Small intestine (tissue), 7 donors: Measurements from ENCODE around the gene CHCHD10. TPM values are rescaled to one million over a fixed set of nuclear protein-coding genes. Genes with fewer than 3 reads are reported as not detected.

Experiments used
- DNase-seq, 2 donors: peaks; one replicate each; pipeline versions ENCODE4 v3.0.0 to v3.0.0-alpha.2; 2013
- FAIRE-seq: peaks from 2 replicates; lab custom pipeline; 2012; peaks lifted over from hg19 to GRCh38; lab: Jason Lieb, UNC
- H3K27ac ChIP-seq, 3 donors: one replicate each; pipeline ENCODE4 v1.5.1; 2013; ENCODE audit warnings: low read length in 2 of 3, mild to moderate bottlenecking in 2 of 3, control low read depth in 1 of 3, inconsistent platforms in 1 of 3, low read depth in 1 of 3, moderate library complexity in 1 of 3
- H3K27me3 ChIP-seq, 3 donors: one replicate each; pipeline ENCODE4 v1.6.1; 2013; ENCODE audit warnings: low read length in 3 of 3, inconsistent platforms in 1 of 3; ENCODE audit not compliant: control insufficient read depth in 3 of 3, insufficient read depth in 3 of 3
- H3K36me3 ChIP-seq, 3 donors: one replicate each; pipeline ENCODE4 v1.6.1; 2013; ENCODE audit warnings: low read length in 3 of 3, inconsistent platforms in 1 of 3, low read depth in 1 of 3, mild to moderate bottlenecking in 1 of 3, moderate library complexity in 1 of 3; ENCODE audit not compliant: control insufficient read depth in 3 of 3, insufficient read depth in 2 of 3
- H3K4me1 ChIP-seq, 3 donors: one replicate each; pipeline ENCODE4 v1.6.1; 2013; ENCODE audit warnings: low read length in 2 of 3, inconsistent platforms in 1 of 3, low read depth in 1 of 3, mild to moderate bottlenecking in 1 of 3, moderate library complexity in 1 of 3; ENCODE audit not compliant: control insufficient read depth in 3 of 3, insufficient read depth in 2 of 3
- H3K4me3 ChIP-seq, 3 donors: one replicate each; pipeline ENCODE4 v1.5.1; 2013; ENCODE audit warnings: low read length in 3 of 3, control low read depth in 1 of 3, inconsistent platforms in 1 of 3, low read depth in 1 of 3, mild to moderate bottlenecking in 1 of 3, moderate library complexity in 1 of 3
- H3K9me3 ChIP-seq, 2 donors: one replicate each; pipeline ENCODE4 v1.6.1; 2013; ENCODE audit warnings: low read depth in 1 of 2, low read length in 1 of 2; ENCODE audit not compliant: control insufficient read depth in 2 of 2, insufficient read depth in 1 of 2
- WGBS, 3 donors: extraction: QIAGEN DNeasy Blood & Tissue Kit; methylation state at CpG; one replicate each; pipeline ENCODE4 v1.1.7; 2013; 5-methylcytosine and 5-hydroxymethylcytosine counted together
- polyA plus RNA-seq, 4 donors: library from polyadenylated mRNA; stranded (reverse) in 3 of 4; unstranded in 1 of 4; fragments of 200-250 nt in 3 of 4; fragments of 120-200 nt in 1 of 4; gene quantifications; one replicate each; pipeline versions ENCODE4 v1.2.1 to v1.2.3, GENCODE V29; 2013
- donor health status: healthy with polysubstance abuse.
- donor health status: control.
- donor health status: control.
- donor health status: Bipolar disorder and iron deficiency.
- donor health status: healthy.

The CHCHD10 gene
- polyA plus RNA-seq, 4 donors: 53.5 to 544 (median 282) TPM

DNA sequence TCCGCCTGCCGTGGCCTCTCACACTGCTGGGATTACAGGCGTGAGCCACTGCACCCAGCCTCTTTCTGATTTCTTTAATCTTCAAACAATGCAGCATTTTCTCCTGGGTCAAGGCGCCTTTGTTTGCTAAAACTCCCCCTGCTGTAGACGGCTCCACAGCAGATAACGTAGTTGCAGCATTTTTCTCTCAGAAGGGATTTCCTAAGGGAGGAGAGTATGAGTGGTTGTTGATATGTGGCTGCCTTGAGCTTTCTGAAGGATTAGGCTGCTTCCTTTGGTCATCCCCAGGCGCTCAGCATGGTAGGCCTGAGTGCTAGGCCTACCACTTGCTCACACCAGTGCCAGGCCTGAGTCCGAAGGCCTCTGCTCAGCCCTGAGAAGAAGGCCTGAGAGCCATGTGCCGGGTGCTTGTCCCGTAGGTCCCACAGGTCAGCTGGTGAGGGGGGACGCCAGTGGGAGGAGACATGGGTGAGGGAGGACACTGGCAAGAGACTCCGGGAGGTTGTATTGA is 37.1 kb upstream of the CHCHD10 start:
- WGBS, 3 donors: 82 to 87% (median 83%) methylated on average over 12 of the region's 12 CpGs
- H3K9me3 ChIP-seq: no peaks in the 10 kb centered on the region
- DNase-seq (no peak), FAIRE-seq (no peak)
- peak overlapping the region in 1 of 3 donors; percentile 8 for H3K27ac ChIP-seq
- no peak overlapping the region for H3K4me3 ChIP-seq
- peaks cover 9 to 72% (median 23%) of the 10 kb centered on the region in 3 donors for H3K36me3 ChIP-seq
- no peaks in the 10 kb centered on the region for H3K27me3 ChIP-seq
- no peaks in the 10 kb centered on the region for H3K4me1 ChIP-seq

DNA sequence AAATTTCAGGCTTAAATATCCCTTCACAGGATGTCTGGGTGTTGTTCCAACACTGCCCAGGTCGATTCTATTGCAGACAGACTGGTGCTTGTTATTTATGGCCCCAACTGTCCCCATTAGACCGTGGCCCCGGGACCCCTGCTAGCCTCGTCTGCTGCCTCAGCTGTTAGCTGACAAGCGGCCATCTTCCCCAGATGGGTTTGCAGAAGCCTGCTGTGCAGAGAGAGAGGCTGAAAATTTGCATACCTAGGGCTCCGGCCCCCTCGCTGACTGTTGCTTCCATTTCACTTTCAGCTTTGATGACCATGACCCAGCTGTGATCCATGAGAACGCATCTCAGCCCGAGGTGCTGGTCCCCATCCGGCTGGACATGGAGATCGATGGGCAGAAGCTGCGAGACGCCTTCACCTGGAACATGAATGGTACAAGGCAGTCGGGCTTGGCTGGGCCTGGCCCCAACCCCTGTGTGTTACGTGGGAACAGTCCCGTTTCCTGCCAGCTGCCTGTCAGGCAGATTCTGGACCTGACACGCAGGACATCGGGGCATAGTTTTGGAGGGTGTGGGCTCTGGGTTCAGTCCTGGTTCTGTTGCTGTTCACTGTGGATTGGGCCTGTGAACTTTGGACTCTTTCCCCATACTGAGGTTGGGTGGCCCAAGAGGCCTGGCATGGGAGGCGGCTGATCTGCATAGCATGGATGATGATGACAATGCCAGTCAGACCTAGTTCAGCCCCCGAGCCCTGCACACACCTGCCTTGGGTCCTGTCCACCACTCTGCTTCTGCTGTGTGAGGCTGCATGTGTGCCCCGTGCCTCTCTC is 35.4 kb upstream of the CHCHD10 start:
- DNase-seq: peak in 1 of 2 donors; percentile 11
- no peak for FAIRE-seq
- 77 to 84% (median 84%) methylated on average over 21 of the region's 21 CpGs for WGBS, 3 donors
- H3K9me3 ChIP-seq: no peaks in the 10 kb centered on the region
- H3K27ac ChIP-seq: no peak overlapping the region
- H3K4me1 ChIP-seq: no peaks in the 10 kb centered on the region
- peaks cover 9 to 81% (median 23%) of the 10 kb centered on the region in 3 donors for H3K36me3 ChIP-seq
- H3K27me3 ChIP-seq: no peaks in the 10 kb centered on the region
- no peak overlapping the region for H3K4me3 ChIP-seq

DNA sequence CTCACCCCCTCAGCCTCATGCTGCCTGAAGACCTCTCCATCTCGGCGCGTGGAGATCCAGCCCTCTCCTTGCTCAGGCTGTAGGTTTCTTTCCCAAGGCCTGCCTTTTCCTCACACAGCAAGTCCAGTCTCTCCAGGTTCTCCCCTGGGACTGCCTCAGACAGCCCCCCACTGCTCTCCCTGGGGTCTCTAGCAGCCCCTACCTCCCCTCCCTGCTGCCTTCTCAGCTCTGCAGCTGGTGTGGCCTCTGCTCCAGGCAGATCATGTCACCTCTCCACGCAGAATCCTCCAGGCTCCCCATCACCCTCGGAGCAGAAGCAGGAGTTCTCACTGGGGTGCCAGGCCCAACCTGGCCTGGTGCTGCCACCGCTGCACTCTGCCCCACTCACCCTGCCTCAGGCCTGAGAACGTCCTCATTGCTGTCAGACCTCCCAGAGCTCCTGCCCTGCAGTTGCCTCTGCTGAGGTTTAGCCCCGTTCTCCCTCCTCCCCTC is 34.2 kb upstream of the CHCHD10 start:
- no peaks in the 10 kb centered on the region for H3K27me3 ChIP-seq
- no peak for FAIRE-seq
- no peak overlapping the region for H3K4me3 ChIP-seq
- 94 to 96% (median 95%) methylated on average over 8 of the region's 8 CpGs for WGBS, 3 donors
- DNase-seq: no peak
- no peaks in the 10 kb centered on the region for H3K4me1 ChIP-seq
- H3K27ac ChIP-seq: no peak overlapping the region
- peaks cover 12 to 85% (median 23%) of the 10 kb centered on the region in 3 donors for H3K36me3 ChIP-seq
- H3K9me3 ChIP-seq: no peaks in the 10 kb centered on the region

DNA sequence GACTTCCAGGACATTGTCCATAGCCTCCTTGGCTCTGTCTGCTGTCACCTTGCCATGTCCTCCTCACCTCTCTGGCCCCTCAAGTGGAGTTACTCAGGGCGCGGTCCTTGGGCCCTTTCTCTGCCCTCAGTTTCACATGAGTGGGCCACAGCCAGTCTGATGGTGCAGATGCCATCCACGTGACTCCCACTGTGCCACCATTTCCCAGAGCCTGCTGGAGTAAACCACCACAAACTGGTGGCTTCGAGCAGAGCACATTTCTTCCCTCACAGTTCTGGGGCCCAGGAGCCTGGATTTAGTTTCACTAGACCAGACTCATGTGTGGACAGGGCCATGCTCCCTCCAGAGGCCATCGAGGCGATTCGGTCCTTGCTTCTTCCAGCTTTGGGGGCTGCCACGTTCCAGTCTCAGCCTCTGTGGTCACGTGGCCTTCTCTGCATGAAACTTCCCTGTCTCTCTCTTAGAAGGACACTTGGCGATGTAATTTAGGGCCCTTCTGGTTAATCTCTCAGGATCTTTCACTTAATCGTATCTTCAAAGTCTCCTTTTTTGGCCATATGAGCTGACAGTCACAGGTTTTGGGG is 33.6 kb upstream of the CHCHD10 start:
- Histone ChIP-seq H3K27ac (no peak overlapping the region), H3K27me3 (no peaks in the 10 kb centered on the region), H3K4me3 (no peak overlapping the region), H3K36me3 (peaks cover 12 to 86% (median 27%) of the 10 kb centered on the region in 3 donors), H3K4me1 (no peaks in the 10 kb centered on the region), H3K9me3 (no peaks in the 10 kb centered on the region)
- no peak for DNase-seq
- no peak for FAIRE-seq
- WGBS, 3 donors: 89 to 95% (median 91%) methylated on average over 11 of the region's 11 CpGs

DNA sequence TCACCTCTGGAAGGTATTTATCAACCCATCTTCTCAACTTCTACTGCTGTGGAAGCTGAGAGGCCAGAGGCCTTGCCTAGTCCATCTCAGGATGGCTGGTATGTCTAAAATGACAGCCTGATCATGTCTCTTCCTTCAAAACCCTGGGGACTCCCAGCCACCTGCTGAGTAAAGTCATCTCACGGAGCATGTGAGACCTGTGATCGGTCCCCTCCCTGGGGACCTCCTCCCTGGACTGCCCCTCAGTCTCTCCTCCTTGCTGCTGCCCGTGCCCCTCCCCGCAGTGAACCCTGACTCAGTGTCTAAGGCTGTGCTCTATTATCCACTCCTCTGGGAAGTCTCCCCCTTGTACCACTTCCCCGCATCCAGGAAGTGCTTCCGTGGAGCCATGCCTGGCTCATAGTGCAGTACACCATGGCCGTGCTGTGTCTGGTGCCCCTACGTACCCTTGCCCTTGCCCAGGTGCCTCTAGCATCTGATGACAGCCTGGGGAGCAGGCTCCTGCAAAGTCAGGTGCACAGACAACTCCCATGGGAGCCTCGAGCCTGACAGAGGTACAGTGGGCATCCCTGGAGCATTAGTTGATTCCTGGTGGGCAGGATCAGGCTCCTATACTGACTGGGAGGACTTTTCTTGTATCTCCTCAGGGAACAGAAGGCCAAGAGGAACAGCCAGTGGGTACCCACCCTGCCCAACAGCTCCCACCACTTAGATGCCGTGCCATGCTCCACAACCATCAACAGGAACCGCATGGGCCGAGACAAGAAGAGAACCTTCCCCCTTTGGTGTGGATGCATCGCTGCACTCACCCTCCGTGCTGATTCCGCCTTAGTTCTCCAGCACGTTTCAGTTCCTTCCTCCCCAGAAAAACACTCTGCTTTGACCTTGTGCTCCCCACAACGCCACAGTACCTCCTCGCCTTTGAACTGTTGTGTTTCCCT is 32.8 kb upstream of the CHCHD10 start:
- Histone ChIP-seq H3K27me3 (no peaks in the 10 kb centered on the region), H3K4me3 (no peak overlapping the region), H3K9me3 (no peaks in the 10 kb centered on the region), H3K27ac (no peak overlapping the region), H3K4me1 (no peaks in the 10 kb centered on the region), H3K36me3 (peaks cover 7 to 90% (median 28%) of the 10 kb centered on the region in 3 donors)
- WGBS, 3 donors: 87 to 95% (median 94%) methylated on average over 18 of the region's 18 CpGs
- no peak for DNase-seq
- FAIRE-seq: no peak

DNA sequence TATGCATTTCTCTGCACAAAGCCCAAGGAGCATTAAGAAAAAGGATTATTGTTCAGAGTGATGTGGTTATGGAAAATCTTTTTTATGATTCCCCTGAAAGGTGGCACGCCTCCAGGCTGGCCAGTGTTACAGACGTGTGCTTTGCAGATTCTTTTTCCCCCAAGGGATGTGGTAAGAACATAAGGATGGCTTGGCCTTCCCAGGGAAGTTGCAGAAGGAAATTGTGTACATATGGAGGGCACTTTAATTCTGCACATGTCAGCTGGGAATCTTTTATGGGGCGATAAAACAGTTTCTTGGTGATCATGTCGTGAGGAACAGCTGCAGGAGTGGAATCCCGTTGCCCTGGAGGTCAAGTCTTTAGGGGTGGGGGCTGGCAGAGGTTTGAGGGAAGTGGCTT is 28.7 kb upstream of the CHCHD10 start:
- FAIRE-seq (no peak), DNase-seq (no peak)
- no peak overlapping the region for H3K27ac ChIP-seq
- no peaks in the 10 kb centered on the region for H3K4me1 ChIP-seq
- H3K4me3 ChIP-seq: no peak overlapping the region
- no peaks in the 10 kb centered on the region for H3K27me3 ChIP-seq
- 71 to 90% (median 81%) methylated on average over 5 of the region's 5 CpGs for WGBS, 3 donors
- no peaks in the 10 kb centered on the region for H3K9me3 ChIP-seq
- H3K36me3 ChIP-seq: peaks cover 12 to 88% (median 21%) of the 10 kb centered on the region in 3 donors

DNA sequence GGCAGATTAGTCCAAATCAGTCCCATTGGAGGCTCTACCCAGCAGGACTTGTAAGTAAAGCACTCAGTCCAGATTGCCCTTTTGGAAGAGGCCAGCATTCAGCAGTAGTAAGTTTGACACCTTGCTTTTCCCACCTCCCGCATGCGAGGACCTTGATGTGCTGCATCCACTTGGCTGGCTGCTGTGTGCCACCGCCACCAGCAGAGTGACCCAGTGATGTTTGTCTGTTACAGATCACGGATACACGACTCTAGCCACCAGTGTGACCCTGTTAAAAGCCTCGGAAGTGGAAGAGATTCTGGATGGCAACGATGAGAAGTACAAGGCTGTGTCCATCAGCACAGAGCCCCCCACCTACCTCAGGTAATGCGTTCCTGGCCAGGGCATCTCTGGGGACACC is 25.6 kb upstream of the CHCHD10 start:
- DNase-seq: no peak
- Histone ChIP-seq H3K36me3 (peaks cover 8 to 71% (median 9%) of the 10 kb centered on the region in 3 donors), H3K4me1 (peaks cover 0 to 15% (median 5%) of the 10 kb centered on the region in 3 donors), H3K27ac (no peak overlapping the region), H3K9me3 (no peaks in the 10 kb centered on the region), H3K27me3 (no peaks in the 10 kb centered on the region), H3K4me3 (no peak overlapping the region)
- WGBS, 3 donors: 89 to 92% (median 89%) methylated on average over 8 of the region's 8 CpGs
- no peak for FAIRE-seq
